ENCODE data around the gene SLC6A18.

SLC6A18 gene

DNA sequence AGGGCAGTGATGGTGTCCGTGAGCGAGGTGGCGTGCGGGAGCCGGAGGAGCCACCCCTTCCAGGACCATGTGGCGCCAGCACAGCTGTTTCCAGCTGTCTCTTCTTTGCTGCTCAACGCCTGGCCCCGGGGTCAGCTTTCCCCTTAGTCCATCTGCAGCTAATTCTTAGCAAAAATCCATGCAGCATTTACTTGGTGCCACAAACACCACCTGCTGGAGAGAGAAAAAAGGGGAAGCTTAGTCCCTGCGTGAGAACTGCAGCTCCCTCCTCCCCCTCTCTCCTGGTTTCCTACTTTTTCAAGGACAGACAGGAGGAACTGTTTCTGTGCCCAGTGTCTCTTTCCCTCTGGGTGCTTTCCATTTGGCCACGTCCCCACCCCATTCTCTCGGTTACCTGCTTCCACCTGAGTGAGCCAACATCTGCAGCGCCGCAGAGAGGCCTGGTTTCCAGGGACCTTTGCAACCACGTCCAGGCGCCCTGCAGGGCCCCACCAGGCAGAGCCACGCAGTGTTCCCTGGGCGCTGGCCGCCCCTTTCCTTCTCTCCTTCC is 20.4 kb upstream of the SLC6A18 start:
- no peak for TF ChIP-seq ZFX (IDR thresholded peaks at IDR 0.05; ENCODE audit: borderline replicate concordance)
- TF ChIP-seq, protein P1, sequence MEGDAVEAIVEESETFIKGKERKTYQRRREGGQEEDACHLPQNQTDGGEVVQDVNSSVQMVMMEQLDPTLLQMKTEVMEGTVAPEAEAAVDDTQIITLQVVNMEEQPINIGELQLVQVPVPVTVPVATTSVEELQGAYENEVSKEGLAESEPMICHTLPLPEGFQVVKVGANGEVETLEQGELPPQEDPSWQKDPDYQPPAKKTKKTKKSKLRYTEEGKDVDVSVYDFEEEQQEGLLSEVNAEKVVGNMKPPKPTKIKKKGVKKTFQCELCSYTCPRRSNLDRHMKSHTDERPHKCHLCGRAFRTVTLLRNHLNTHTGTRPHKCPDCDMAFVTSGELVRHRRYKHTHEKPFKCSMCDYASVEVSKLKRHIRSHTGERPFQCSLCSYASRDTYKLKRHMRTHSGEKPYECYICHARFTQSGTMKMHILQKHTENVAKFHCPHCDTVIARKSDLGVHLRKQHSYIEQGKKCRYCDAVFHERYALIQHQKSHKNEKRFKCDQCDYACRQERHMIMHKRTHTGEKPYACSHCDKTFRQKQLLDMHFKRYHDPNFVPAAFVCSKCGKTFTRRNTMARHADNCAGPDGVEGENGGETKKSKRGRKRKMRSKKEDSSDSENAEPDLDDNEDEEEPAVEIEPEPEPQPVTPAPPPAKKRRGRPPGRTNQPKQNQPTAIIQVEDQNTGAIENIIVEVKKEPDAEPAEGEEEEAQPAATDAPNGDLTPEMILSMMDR (IDR thresholded peaks at IDR 0.05): peak; percentile 43

GRCh38 chr5:1205255-1206180 is 19.7 kb upstream of the SLC6A18 start:
- TF ChIP-seq, protein P1 (IDR thresholded peaks at IDR 0.05): no peak
- no peak for TF ChIP-seq ZFX (IDR thresholded peaks at IDR 0.05; ENCODE audit: borderline replicate concordance)
- no peak overlapping the region for H3K27ac ChIP-seq

More for the DNA sequence above, 20.4 kb upstream of the SLC6A18 start:
- no peak overlapping the region for H3K27ac ChIP-seq

DNA sequence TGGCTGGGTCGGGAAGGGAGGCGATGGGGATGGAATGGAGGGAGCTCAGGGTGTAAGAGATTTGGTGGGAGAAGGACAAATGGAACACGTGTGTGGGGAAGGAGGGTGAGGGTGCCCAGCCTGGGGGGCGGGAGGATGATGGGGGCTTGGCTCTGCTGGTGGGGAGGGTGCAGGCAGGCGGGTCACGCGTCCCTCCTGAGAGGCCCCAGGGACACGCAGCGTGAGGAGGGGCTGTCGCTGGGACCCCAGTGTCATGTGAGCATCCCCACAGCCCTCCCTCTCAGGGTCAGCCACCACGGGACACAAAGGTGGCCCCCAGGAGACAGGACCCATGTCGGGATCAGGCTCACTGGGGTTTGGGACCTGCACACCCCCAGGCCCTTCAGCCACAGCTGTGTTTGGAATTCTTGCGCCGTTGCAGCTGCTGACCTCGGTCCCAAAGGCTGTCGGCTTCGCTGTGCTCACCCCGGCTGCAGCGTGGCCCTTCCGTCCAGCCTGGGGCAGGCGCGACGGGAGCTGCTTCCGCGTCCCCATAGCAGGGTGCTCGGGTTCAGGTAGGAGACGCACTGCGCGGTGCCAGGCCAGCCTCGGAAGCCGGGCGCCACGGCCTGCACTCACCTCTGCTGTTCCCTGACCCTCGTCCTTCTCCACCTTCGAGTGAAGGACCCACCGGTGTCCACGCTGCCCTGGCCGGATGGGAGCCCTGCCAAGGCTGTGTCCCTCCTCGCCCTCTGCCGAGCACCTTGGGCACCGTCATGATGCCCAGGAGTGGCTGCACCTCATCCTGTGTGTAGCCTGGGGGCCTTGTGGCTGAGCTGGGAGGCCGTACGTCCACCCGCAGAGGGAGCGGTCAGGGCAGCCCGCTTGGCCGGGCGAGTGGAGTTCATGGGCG is 18.4 kb upstream of the SLC6A18 start:
- no peak for TF ChIP-seq ZFX (IDR thresholded peaks at IDR 0.05; ENCODE audit: borderline replicate concordance)
- TF ChIP-seq, protein P1 (IDR thresholded peaks at IDR 0.05): no peak
- no peak overlapping the region for H3K27ac ChIP-seq

DNA sequence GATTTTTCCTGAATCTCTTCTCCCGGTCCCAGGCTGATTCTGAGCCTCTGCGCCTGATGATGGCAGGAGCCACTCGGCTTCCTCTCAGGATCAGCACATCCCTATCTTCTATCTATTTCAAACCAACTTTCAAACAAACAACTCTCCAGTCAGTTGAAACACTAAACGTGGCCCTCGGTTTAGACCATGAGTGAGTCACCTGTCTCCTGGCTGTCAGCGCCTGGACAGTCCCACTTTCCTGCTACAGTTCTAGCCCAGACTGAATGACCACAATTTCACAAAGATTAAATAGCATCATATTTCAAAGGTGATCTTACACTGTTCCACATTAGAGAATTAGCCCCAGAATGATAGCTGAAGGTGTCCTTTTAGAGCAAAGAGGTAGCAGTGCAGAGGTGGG is 17.6 kb upstream of the SLC6A18 start:
- TF ChIP-seq, protein P1 (IDR thresholded peaks at IDR 0.05): no peak
- TF ChIP-seq ZFX (IDR thresholded peaks at IDR 0.05; ENCODE audit: borderline replicate concordance): no peak
- no peak overlapping the region for H3K27ac ChIP-seq

GRCh38 chr5:1208221-1208742 is 16.9 kb upstream of the SLC6A18 start:
- TF ChIP-seq ZFX (IDR thresholded peaks at IDR 0.05; ENCODE audit: borderline replicate concordance): no peak
- TF ChIP-seq, protein P1 (IDR thresholded peaks at IDR 0.05): no peak
- no peak overlapping the region for H3K27ac ChIP-seq

DNA sequence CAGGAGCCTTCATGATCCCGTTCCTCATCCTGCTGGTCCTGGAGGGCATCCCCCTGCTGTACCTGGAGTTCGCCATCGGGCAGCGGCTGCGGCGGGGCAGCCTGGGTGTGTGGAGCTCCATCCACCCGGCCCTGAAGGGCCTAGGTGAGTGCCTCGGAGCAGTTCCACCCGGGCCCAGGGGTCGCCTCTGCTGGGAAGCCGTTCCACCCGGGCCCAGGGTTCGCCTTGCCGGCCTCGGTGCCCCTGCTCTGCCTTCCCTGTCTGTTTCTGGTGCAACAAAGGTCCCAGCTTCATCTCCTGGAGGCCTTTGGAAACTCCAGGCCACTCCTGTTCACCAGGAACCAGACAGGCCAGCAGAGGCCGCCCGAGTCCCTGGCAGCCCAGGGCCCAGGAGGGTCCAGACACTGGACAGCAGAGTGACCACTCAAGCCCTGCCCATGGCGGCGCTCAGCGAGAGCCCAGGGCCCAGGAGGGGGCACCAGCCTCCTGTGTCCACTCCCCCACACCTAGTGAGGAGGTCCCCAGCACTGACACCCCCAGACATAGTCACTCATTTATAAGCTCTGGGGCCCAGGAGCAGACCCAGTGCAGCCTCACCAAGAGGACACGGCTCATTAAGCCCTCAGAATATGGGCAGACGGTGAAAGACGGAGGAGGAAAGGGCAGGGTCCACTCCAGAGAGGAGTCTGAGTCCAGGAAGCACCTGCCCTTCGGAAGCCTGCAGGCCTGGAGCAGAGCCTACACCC is 16.3 kb upstream of the SLC6A18 start:
- H3K27ac ChIP-seq: no peak overlapping the region
- no peak for TF ChIP-seq ZFX (IDR thresholded peaks at IDR 0.05; ENCODE audit: borderline replicate concordance)
- TF ChIP-seq, protein P1 (IDR thresholded peaks at IDR 0.05): peak; percentile 79

Measured in 22Rv1 (cell line).